Esophagus squamous epithelium (tissue), 5 donors: ENCODE results near the gene MAGI1. TPM values are rescaled to one million over a fixed set of nuclear protein-coding genes. Genes with fewer than 3 reads are reported as not detected.

Source experiments
- DNase-seq: peaks from one replicate; lab custom pipeline; 2025; lab: John Stamatoyannopoulos, UW
- H3K27ac ChIP-seq, 4 donors: fragments of 200-600 bp; sonication (generic); one replicate each; pipeline ENCODE4 v1.5.1; 2016 to 2019; ENCODE audit warnings: mild to moderate bottlenecking in 1 of 4
- H3K27me3 ChIP-seq, 4 donors: fragments of 200-600 bp; sonication (generic); 1 replicate in 3 of 4; 2 replicates in 1 of 4; pipeline versions ENCODE4 v1.5.1 to v1.6.0; 2017 to 2021; ENCODE audit warnings: antibody characterized with exemption in 1 of 4
- H3K36me3 ChIP-seq, 3 donors: fragments of 200-600 bp; sonication (generic); one replicate each; pipeline ENCODE4 v1.5.1; 2016 to 2019
- H3K4me1 ChIP-seq, 3 donors: fragments of 200-600 bp; sonication (generic); one replicate each; pipeline ENCODE4 v1.5.1; 2017 to 2019
- H3K4me3 ChIP-seq, 4 donors: fragments of 200-600 bp; sonication (generic); 1 replicate in 3 of 4; 2 replicates in 1 of 4; pipeline ENCODE4 v1.5.1; 2016 to 2019; ENCODE audit warnings: mild to moderate bottlenecking in 2 of 4, moderate library complexity in 1 of 4
- H3K9me3 ChIP-seq, 3 donors: fragments of 200-600 bp; sonication (generic); one replicate each; pipeline ENCODE4 v1.5.1; 2016 to 2019
- POLR2A ChIP-seq, 4 donors: fragments of 450-650 bp; IDR thresholded peaks; one replicate each; pipeline ENCODE4 v1.6.1; 2017; ENCODE audit warnings: antibody characterized with exemption in 4 of 4, mild to moderate bottlenecking in 4 of 4, moderate library complexity in 3 of 4
- WGBS, 2 donors: methylation state at CpG; one replicate each; pipeline ENCODE4 v1.1.5; 2018; 5-methylcytosine and 5-hydroxymethylcytosine counted together
- intact Hi-C: fragments of 100-400 bp; cut with DNase I; formaldehyde crosslinking; loops from one replicate; pipeline ENCODE4 v1.15.0; 2022
- total RNA-seq, 4 donors: library from RNA; depleted of rRNA; stranded (reverse); fragments of >200 nt; gene quantifications; one replicate each; pipeline ENCODE4 v1.1.0, GENCODE V29; 2016
- TF ChIP-seq, protein P1 (sequence below), 6 experiments: fragments of 450-650 bp in 4 of 6; fragments of 200-600 bp in 2 of 6; sonication (generic) in 2 of 6; IDR thresholded peaks; one replicate each; pipeline ENCODE4 v1.5.1; 2016 to 2019; ENCODE audit warnings: antibody characterized with exemption in 6 of 6, mild to moderate bottlenecking in 4 of 6, moderate library complexity in 4 of 6
- donor health status: DM: yes; HTN: yes; CAD: no.

The MAGI1 gene
- total RNA-seq, 4 donors from 2014 or later, result 12.0 to 28.2 (median 21.1) TPM

DNA sequence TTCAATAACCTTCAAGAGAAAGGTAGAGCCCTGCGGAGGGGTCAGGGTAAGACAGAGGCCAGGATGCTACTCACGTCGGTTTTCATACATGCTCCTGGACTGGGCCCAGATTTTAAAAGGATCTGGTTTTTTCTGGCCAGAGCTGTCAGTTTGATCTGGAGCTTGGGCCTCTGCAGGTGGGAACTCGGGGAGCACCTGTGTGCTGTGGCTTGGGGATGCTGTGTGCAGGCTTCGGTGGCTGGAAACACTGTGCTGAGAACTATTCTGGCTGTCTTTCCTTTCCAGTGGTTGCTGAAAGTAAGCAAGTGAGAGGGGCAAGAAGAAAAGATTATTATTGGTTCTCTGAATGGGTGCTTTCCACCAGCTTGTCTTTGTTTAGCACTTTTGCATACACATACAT is 647.6 kb downstream of the MAGI1 start:
- Histone ChIP-seq H3K27ac (no peak overlapping the region), H3K4me3 (no peak overlapping the region), H3K9me3 (no peaks in the 10 kb centered on the region), H3K4me1 (no peaks in the 10 kb centered on the region), H3K27me3 (no peaks in the 10 kb centered on the region), H3K36me3 (peaks cover 0 to 19% (median 0%) of the 10 kb centered on the region in 3 donors)
- DNase-seq, result no peak
- 72 to 84% methylated on average over 3 to 5 of the region's 5 CpGs for WGBS, 2 donors
- TF ChIP-seq POLR2A (IDR thresholded peaks at IDR 0.05), result no peak
- TF ChIP-seq, protein P1, sequence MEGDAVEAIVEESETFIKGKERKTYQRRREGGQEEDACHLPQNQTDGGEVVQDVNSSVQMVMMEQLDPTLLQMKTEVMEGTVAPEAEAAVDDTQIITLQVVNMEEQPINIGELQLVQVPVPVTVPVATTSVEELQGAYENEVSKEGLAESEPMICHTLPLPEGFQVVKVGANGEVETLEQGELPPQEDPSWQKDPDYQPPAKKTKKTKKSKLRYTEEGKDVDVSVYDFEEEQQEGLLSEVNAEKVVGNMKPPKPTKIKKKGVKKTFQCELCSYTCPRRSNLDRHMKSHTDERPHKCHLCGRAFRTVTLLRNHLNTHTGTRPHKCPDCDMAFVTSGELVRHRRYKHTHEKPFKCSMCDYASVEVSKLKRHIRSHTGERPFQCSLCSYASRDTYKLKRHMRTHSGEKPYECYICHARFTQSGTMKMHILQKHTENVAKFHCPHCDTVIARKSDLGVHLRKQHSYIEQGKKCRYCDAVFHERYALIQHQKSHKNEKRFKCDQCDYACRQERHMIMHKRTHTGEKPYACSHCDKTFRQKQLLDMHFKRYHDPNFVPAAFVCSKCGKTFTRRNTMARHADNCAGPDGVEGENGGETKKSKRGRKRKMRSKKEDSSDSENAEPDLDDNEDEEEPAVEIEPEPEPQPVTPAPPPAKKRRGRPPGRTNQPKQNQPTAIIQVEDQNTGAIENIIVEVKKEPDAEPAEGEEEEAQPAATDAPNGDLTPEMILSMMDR (IDR thresholded peaks at IDR 0.05), result no peak
- intact Hi-C loops, result no loop called here

DNA sequence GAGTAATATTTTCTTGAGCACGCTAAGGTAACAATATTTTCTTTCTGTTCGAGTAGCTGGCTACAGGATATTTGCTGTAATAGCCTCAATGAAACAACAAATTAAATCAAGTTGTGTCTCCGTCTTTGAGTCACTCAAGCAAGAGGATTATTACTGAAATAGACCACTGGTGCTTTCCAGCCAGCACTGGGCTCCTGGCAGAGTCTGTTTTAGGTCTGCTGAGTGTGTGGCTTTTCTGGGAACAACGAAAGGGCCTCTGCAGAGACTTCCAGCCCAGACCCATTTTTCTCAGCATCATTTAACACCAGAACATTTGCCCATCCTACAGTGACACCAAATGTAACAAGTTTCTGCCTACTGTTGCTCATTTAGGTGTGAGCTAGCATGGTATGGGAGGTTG is 652.9 kb downstream of the MAGI1 start:
- intact Hi-C loops, result no loop called here
- 77 to 87% methylated on average over 4 of the region's 4 CpGs for WGBS, 2 donors

DNA sequence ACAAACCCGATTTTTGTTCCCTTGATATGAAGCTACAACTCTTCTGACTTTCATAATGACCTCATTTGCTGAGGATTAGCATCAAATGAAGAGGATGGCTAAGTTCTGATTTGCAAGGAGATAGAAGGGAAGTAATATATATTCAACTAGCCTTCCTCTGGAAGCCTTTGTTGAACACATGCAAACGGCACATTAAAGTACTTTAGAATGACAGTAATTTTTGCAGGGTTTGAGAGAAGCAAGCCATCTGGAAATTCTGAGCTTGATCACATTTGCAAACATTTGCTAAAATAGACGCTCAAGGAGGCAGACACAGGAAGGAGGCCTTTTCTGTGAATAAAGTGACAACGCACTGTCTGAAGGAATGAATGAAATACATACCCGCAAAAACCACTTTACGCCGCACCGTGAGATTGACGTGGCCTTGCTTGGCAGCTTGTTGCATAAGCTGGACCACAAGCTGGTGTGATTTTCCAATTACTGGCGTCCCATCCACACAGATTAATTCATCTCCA is 657.2 kb downstream of the MAGI1 start:
- H3K4me3 ChIP-seq, result no peak overlapping the region
- TF ChIP-seq, protein P1 (IDR thresholded peaks at IDR 0.05), result no peak
- no peak for TF ChIP-seq POLR2A (IDR thresholded peaks at IDR 0.05)
- WGBS, 2 donors, result 85 to 94% methylated on average over 10 of the region's 10 CpGs
- H3K4me1 ChIP-seq, result no peaks in the 10 kb centered on the region
- peaks cover 0 to 59% (median 0%) of the 10 kb centered on the region in 3 donors for H3K36me3 ChIP-seq
- intact Hi-C loops, result no loop called here
- no peaks in the 10 kb centered on the region for H3K27me3 ChIP-seq
- H3K27ac ChIP-seq, result no peak overlapping the region
- H3K9me3 ChIP-seq, result no peaks in the 10 kb centered on the region
- DNase-seq, result no peak

More for the DNA sequence above, 652.9 kb downstream of the MAGI1 start:
- TF ChIP-seq, protein P1 (IDR thresholded peaks at IDR 0.05), result no peak
- no peak for TF ChIP-seq POLR2A (IDR thresholded peaks at IDR 0.05)
- DNase-seq, result no peak
- Histone ChIP-seq H3K9me3 (no peaks in the 10 kb centered on the region), H3K36me3 (peaks cover 0 to 46% (median 0%) of the 10 kb centered on the region in 3 donors), H3K4me1 (no peaks in the 10 kb centered on the region), H3K27me3 (no peaks in the 10 kb centered on the region), H3K4me3 (no peak overlapping the region), H3K27ac (no peak overlapping the region)

DNA sequence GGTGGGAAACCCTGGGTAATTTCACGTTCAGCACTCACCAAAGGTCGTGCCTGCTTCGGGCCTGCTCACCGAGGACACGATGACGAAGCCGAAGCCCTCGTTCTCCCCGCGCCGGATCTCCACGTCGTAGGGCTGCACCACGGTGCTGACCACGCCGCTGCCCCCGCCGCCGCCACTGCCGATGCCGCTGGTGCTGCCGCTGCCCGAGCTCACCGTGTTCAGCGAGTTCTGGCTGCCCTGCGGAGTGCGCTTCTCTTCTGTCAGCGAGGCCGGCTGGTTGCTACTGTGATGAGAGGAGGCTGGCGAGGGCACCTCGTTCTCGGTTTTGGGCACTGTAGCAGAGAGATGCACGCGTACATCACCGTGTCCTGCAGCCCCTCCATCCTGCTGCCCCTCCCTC is 659.5 kb downstream of the MAGI1 start:
- TF ChIP-seq, protein P1 (IDR thresholded peaks at IDR 0.05), result no peak
- TF ChIP-seq POLR2A (IDR thresholded peaks at IDR 0.05), result no peak
- H3K36me3 ChIP-seq, result peaks cover 0 to 69% (median 0%) of the 10 kb centered on the region in 3 donors
- 91 to 97% methylated on average over 12 to 33 of the region's 35 CpGs for WGBS, 2 donors
- no peaks in the 10 kb centered on the region for H3K4me1 ChIP-seq
- H3K9me3 ChIP-seq, result no peaks in the 10 kb centered on the region
- no peak overlapping the region for H3K4me3 ChIP-seq
- H3K27ac ChIP-seq, result no peak overlapping the region
- no peak for DNase-seq
- intact Hi-C loops, result no loop called here
- no peaks in the 10 kb centered on the region for H3K27me3 ChIP-seq

DNA sequence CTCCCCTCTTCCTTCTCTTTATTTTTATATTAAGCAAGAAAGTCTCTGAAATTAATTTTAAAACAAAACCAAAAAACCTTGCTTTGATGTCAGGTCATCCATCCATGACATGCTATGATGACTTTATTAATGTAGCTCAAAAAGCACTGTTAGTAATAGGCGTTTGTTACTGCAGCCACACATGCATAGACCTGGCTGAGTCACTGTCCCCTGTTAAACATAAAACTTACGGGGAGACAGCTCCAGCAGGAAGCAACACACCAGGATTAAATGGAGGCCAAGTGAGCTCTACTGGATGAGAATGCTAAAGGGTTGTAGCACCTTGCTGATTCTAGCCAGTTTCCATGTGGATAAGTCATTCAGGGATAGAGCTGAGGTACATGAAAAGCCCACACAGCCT is 661.1 kb downstream of the MAGI1 start:
- 58 to 75% methylated on average over 2 of the region's 2 CpGs for WGBS, 2 donors
- no peak for DNase-seq
- Histone ChIP-seq H3K36me3 (peaks cover 0 to 59% (median 0%) of the 10 kb centered on the region in 3 donors), H3K4me3 (no peak overlapping the region), H3K27ac (no peak overlapping the region), H3K4me1 (no peaks in the 10 kb centered on the region), H3K9me3 (no peaks in the 10 kb centered on the region), H3K27me3 (no peaks in the 10 kb centered on the region)
- TF ChIP-seq, protein P1 (IDR thresholded peaks at IDR 0.05), result no peak
- TF ChIP-seq POLR2A (IDR thresholded peaks at IDR 0.05), result no peak
- intact Hi-C loops, result no loop called here
